Stimulated activated CD4-positive, alpha-beta T cell treated with anti-CD3 and anti-CD28 coated beads, TNF-alpha, amount 100 ng/mL, for 4 hours (primary cell): ENCODE data around the gene PLEKHB2.
"Not testable (repeated sequence)": the region's sequence is repeated elsewhere in the genome, so short reads cannot be mapped to it uniquely, and the experiment has no call there.

Source experiments
- DNase-seq, 3 experiments: peaks; one replicate each; pipeline ENCODE4 v3.0.0-alpha.2; 2020; ENCODE audit warnings: low read depth in 3 of 3

PLEKHB2 gene

GRCh38 chr2:131093696-131094462 is 11.3 kb upstream of the PLEKHB2 start:
- DNase-seq: peak in 1 of 3 experiments; percentile 11

- no peak for DNase-seq
Measured at GRCh38 chr2:131094463-131095281, 10.5 kb upstream of the PLEKHB2 start.

GRCh38 chr2:131103165-131103564 is 2.0 kb upstream of the PLEKHB2 start:
- no peak for DNase-seq

GRCh38 chr2:131104487-131105155 is 515 bp upstream of the PLEKHB2 start:
- peak; percentile 29 to 32 (median 31) for DNase-seq

- peak in 2 of 3 experiments; percentile 16 to 44 for DNase-seq
Measured at GRCh38 chr2:131105950-131106801, 1.0 kb downstream of the PLEKHB2 start.

- no peak for DNase-seq
Measured at GRCh38 chr2:131112529-131112928, 7.4 kb downstream of the PLEKHB2 start.

- no peak for DNase-seq
Measured at GRCh38 chr2:131113566-131114227, 8.6 kb downstream of the PLEKHB2 start.

GRCh38 chr2:131114950-131115349 is 9.8 kb downstream of the PLEKHB2 start:
- not testable (repeated sequence) for DNase-seq

GRCh38 chr2:131115752-131116151 is 10.6 kb downstream of the PLEKHB2 start:
- DNase-seq: no peak

- DNase-seq: no peak
Measured at GRCh38 chr2:131120815-131121317, 15.7 kb downstream of the PLEKHB2 start.

GRCh38 chr2:131121464-131121863 is 16.3 kb downstream of the PLEKHB2 start:
- no peak for DNase-seq

- DNase-seq: no peak
Measured at GRCh38 chr2:131122496-131122895, 17.4 kb downstream of the PLEKHB2 start.

- DNase-seq: no peak
Measured at GRCh38 chr2:131123192-131123591, 18.1 kb downstream of the PLEKHB2 start.

- no peak for DNase-seq
Measured at GRCh38 chr2:131125195-131125757, 20.1 kb downstream of the PLEKHB2 start.

GRCh38 chr2:131126436-131126835 is 21.3 kb downstream of the PLEKHB2 start:
- no peak for DNase-seq

GRCh38 chr2:131127076-131127475 is 21.9 kb downstream of the PLEKHB2 start:
- DNase-seq: no peak

GRCh38 chr2:131127981-131128380 is 22.8 kb downstream of the PLEKHB2 start:
- no peak for DNase-seq

GRCh38 chr2:131130298-131130596 is 25.1 kb downstream of the PLEKHB2 start:
- no peak for DNase-seq

- DNase-seq: no peak
Measured at GRCh38 chr2:131132729-131133128, 27.6 kb downstream of the PLEKHB2 start.

- no peak for DNase-seq
Measured at GRCh38 chr2:131140581-131140980, 35.4 kb downstream of the PLEKHB2 start.

GRCh38 chr2:131142849-131143248 is 37.7 kb downstream of the PLEKHB2 start:
- DNase-seq: no peak
